CD1c-positive myeloid dendritic cell (primary cell): Measurements from ENCODE around the gene CYB5RL.
"Not testable (repeated sequence)": the region's sequence is repeated elsewhere in the genome, so short reads cannot be mapped to it uniquely, and the experiment has no call there.

Experiments used
- DNase-seq: peaks from one replicate; pipeline ENCODE4 v3.0.0-alpha.2; 2016; ENCODE audit errors: extremely low spot score

The CYB5RL gene

GRCh38 chr1:54199765-54200518, at the start of gene CYB5RL, which contains the start of gene MRPL37:
TSS of gene CYB5RL (minus strand) at chr1:54200030. CDS start at chr1:54195616, 4,414 bp downstream.
TSS of gene MRPL37 (plus strand) at chr1:54200167. CDS start at chr1:54200244, 77 bp downstream.
- peak; percentile 96 for DNase-seq

DNA sequence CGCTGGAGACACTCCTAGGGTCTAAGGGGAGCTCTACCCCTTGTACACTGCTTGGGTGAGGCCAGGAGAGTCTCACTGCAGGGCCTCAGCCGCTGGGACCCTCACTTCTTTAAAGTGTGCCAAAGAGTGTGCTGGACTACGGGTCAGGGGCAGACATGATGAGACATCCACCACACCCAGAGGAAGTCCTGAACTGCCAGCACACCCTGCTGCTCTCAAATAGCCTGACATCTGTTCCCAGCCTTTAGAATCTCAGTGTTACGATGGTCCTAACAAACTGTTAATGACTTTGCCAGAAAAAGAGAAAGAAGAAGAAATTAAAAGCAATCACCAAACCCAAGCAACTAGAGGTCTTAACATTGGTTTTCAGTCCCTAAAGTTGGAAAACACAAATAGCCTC, 49.1 kb upstream of the CYB5RL start:
- no peak for DNase-seq

GRCh38 chr1:54247863-54248515, 48.2 kb upstream of the CYB5RL start:
- DNase-seq: no peak

- DNase-seq: no peak
Measured at GRCh38 chr1:54246116-54246721, 46.4 kb upstream of the CYB5RL start.

GRCh38 chr1:54245501-54245900, 45.7 kb upstream of the CYB5RL start:
- DNase-seq: no peak

GRCh38 chr1:54244655-54245054, 44.8 kb upstream of the CYB5RL start:
- DNase-seq: no peak

DNA sequence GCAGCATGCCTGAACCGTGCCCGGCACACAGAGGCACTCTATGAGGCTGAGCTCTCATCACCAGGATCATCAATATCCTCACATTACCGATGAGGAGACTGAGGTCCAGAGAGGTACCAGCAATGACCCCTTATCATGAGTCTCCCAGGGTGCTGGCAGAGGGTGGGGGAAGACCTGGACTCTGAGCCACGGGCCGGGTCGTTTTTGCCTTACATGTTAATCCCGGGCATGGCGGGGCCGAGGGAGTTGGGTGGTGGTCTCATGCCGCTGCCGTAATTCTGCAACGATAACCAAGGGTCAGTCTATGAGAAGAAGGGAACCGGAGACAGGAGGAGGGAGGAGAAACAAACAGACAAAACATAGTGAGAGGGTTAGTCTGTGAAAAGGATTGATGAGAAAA, 43.2 kb upstream of the CYB5RL start:
- DNase-seq: no peak

- DNase-seq: no peak
Measured at GRCh38 chr1:54241364-54241763, 41.5 kb upstream of the CYB5RL start.

DNA sequence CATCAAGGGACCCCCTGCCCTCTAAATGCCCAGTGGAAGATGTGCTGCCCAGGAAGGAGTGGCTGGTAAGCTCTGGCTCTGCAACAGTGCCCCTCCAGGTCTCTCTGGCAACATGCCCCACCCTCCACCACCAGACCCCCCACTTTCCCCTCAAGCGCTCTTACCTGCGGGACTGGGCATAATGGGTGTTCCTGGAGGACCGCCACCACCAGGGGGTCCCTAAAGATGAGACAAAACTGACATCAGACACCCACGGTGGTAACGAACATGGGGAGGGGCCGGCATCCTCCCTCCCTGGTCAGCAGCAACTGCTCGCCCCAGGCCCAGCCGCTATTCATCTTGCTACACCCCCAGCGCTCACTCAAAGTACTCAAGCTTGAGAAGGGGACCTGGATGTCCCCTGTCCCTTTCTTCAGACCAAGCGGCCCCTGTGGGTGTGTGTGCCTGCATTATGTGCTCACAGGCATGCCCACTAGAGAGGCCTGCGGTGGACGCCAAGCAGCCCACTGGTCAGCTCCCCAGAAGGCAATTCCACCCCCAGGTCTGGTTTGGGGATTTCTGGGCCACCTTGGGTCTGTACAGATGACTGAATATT, 41.0 kb upstream of the CYB5RL start:
- no peak for DNase-seq

- no peak for DNase-seq
Measured at GRCh38 chr1:54239631-54240031, 39.8 kb upstream of the CYB5RL start.

- no peak for DNase-seq
Measured at GRCh38 chr1:54239035-54239383, 39.2 kb upstream of the CYB5RL start.

DNA sequence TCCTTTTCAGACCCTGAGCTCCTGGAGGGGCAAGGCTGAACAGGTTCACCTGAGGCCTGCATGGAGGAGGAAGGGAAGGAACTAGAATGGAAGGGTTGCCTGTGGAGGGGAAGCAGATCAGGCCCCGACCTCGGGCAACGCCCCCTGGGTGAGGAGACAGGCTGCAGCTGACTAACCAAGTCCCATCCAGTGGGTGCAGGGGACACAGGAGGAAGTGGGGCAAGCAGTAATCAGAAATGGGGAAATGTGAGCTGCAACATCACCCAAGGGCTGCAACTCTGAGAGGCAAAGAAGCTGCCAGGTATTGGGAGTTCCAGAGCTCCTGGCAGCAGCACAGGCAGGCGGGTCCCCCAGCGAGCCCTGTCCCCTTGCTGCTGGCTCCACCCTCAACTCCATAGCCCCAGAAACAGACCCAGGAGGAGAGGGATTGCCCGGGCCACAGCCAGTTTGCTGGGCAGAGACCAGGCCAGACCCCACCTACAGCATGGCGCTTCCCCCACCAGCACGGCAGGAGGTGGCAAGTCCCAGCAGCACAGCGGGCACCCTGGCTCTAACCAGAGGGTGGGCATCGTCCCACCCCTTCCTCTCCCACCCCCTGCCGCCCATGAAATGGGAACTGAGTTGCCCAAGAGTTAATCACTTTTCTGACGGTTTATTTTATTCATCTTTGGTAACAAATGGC, 38.7 kb upstream of the CYB5RL start:
- peak; percentile 80 for DNase-seq

GRCh38 chr1:54237586-54237985, 37.8 kb upstream of the CYB5RL start:
- DNase-seq: peak; percentile 29

DNA sequence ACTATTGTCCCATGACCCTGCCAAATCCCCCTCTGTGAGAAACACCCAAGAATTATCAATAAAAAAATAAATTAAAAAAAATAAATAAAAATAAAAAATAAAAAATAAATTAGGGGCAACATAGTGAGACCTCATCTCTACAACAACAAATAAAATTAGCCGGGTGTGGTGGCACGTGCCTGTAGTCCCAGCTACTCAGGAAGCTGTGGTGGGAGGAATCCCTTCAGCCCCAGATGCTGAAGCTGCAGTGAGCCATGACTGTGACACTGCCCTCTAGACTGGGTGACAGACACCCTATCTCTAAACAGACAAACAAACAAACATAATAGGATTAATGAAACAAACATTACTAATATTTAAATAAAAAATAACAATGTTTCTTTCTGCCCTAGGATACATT, 34.5 kb upstream of the CYB5RL start:
- DNase-seq: no peak

- DNase-seq: not testable (repeated sequence)
Measured at GRCh38 chr1:54233196-54233595, 33.4 kb upstream of the CYB5RL start.

GRCh38 chr1:54230507-54231339, 30.9 kb upstream of the CYB5RL start:
- DNase-seq: peak; percentile 59

DNA sequence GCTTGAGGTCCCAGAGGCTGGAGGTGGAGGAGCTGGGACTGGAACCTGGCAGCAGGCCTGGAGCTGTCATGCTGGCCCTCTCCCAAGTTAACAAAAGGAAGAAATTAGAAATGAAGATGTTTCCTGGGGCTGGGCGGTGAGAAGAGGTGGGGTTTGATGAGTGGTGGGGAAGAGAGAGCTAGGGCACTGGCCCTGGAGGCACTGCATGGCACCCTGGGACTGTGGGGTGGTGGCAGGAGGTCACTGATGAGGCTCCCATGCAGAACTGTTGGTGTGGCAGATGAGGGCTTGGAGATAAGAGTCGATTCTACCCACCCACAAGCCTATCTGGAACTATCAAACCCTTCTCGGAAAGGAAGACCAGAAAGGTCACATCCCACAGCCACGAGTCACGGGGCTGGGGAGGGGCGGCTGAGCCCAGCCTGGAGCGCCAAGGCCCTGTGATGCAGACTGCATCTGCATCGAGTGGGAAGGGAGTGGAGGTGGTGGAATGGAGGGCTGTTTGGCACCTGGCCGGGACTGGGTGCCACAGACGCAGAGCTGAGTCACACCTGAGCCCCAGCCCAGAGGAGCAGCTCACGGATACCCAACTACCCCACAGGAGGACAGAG, 29.6 kb upstream of the CYB5RL start:
- DNase-seq: peak; percentile 47

DNA sequence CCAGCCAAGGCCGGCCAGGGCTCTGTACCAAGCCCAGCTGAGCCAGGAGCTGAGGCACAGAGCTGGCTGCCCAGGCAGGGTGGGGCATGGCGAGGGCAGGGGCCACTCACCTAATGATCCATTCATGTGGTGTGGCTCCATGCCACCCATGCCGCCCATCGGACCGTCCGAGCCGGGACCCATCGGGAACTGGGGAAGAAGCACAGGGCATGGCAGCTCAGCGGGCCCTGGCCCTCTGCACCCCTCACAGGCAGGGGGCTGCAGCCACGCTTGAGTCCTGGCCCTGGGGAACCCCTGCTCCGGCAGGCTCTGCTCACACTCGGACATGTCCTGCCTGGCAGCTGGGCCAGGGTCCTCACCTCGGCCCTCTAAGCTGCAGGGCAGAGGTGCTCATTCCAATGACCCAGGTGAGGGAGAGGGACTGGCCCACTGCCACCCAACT, 28.8 kb upstream of the CYB5RL start:
- no peak for DNase-seq

GRCh38 chr1:54227891-54228310, 28.1 kb upstream of the CYB5RL start:
- DNase-seq: peak; percentile 70

DNA sequence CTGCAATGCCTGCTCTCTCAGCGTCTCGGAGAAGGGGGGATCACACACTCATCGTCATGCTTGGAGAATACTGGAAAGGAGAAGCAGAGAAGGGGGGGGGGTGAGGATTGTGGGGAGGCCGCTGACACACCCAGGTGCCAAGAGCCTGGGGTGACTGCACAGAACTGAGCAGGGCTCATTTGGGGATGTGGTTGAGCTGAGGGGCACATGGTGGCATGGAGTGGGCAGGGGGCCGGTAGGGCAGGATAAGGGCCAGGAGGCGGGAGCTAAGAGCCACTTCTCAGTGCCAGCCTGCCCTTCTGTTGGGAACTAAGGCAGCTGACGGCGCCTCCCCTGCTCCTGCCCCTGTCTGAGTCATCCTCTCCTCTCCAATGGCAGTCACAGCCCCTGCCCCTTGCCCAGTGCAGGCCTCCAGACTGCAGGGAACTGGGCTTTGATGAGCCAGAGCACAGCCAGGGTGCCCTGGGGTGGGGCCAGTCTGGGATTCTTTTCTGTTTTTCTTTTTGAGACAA, 27.3 kb upstream of the CYB5RL start:
- DNase-seq: peak; percentile 92
